ENCODE results near the gene CAMKMT. TPM values are rescaled to one million over a fixed set of nuclear protein-coding genes. Genes with fewer than 3 reads are reported as not detected.

Gene CAMKMT
- total and polyA plus RNA-seq, 9 of the 15 experiments (the other 6 are each of a cell fraction or from before 2014, with no cell fraction given), result 1.6 to 15.3 (median 7.4) TPM

GRCh38 chr2:44442019-44442418, 80.3 kb downstream of the CAMKMT start (continued):
- no peak for TF ChIP-seq ZNF592 (IDR thresholded peaks at IDR 0.05)
- TF ChIP-seq TAF9B (IDR thresholded peaks at IDR 0.05; ENCODE audit: partially characterized antibody), result no peak
- no peak for TF ChIP-seq SETDB1 (IDR thresholded peaks at IDR 0.05; ENCODE audit: low read length)
- TF ChIP-seq E2F8 (IDR thresholded peaks at IDR 0.05; ENCODE audit: low read depth, partially characterized antibody), result no peak
- no peak for TF ChIP-seq ZNF830 (CRISPR knock-in tag; IDR thresholded peaks at IDR 0.05)
- no peak for TF ChIP-seq ZBTB5 (IDR thresholded peaks at IDR 0.05)
- no peak for TF ChIP-seq NKRF (IDR thresholded peaks at IDR 0.05; ENCODE audit: borderline replicate concordance)
- TF ChIP-seq ETV5 (CRISPR knock-in tag; IDR thresholded peaks at IDR 0.05; ENCODE audit: low read depth), result no peak
